IMR-90 (cell line): Measurements from ENCODE around the gene GALK1. TPM values are rescaled to one million over a fixed set of nuclear protein-coding genes. Genes with fewer than 3 reads are reported as not detected.

Experiments used
- ATAC-seq: fragments of 200-7000 bp; cut with Tn5 transposase; 2 replicates; pipeline ENCODE4 v1.9.1; 2020; ENCODE audit warnings: low read depth, mild to moderate bottlenecking, moderate library complexity
- BruUV-seq: library from RNA; stranded (reverse); fragments of 400-500 nt; replicated peaks from 2 replicates; lab custom pipeline; 2021; lab: Mats Ljungman, UMichigan
- CTCF ChIA-PET: fragments of 300-600 bp; formaldehyde crosslinking; extraction: SDS; loops from one replicate; lab custom pipeline; 2021; ENCODE audit warnings: antibody characterized with exemption; lab: Yijun Ruan, JAX
- POLR2A ChIA-PET: fragments of 300-600 bp; sonication (Branson Sonifier 250); formaldehyde crosslinking; loops from one replicate; lab custom pipeline; 2022; ENCODE audit warnings: antibody characterized with exemption; ENCODE audit not compliant: unreplicated experiment; lab: Charles Lee
- DNase-seq: peaks from one replicate; pipeline ENCODE4 v3.0.0; 2013
- H2AFZ ChIP-seq: replicated peaks from 2 replicates; pipeline ENCODE3; 2013; ENCODE audit warnings: low read length, mild to moderate bottlenecking; ENCODE audit not compliant: poor library complexity
- H2AK5ac ChIP-seq: 2 replicates; pipeline ENCODE4 v1.6.1; 2013; ENCODE audit warnings: low read depth, low read length, inconsistent platforms
- H2AK9ac ChIP-seq: replicated peaks from 2 replicates; pipeline ENCODE3; 2013; ENCODE audit warnings: mild to moderate bottlenecking, low read depth, low read length, moderate library complexity; ENCODE audit not compliant: poor library complexity
- H2BK120ac ChIP-seq: 2 replicates; pipeline ENCODE4 v1.6.1; 2013; ENCODE audit warnings: low read depth, low read length, inconsistent platforms
- H2BK15ac ChIP-seq: 3 replicates; pipeline ENCODE4 v1.6.1; 2013; ENCODE audit warnings: low read depth, low read length, inconsistent platforms
- H2BK20ac ChIP-seq: 2 replicates; pipeline ENCODE4 v1.6.1; 2013; ENCODE audit warnings: low read depth, mild to moderate bottlenecking, inconsistent platforms, low read length, moderate library complexity
- H2BK5ac ChIP-seq: 2 replicates; pipeline ENCODE4 v1.6.1; 2013; ENCODE audit warnings: mild to moderate bottlenecking, low read depth, low read length, inconsistent platforms; ENCODE audit not compliant: poor library complexity, severe bottlenecking
- H3K14ac ChIP-seq: replicated peaks from 2 replicates; pipeline ENCODE4 v1.6.1; 2013; ENCODE audit warnings: low read depth, low read length, inconsistent platforms
- H3K18ac ChIP-seq: 2 replicates; pipeline ENCODE4 v1.6.1; 2013; ENCODE audit warnings: low read depth, low read length, control low read depth
- H3K23ac ChIP-seq: 2 replicates; pipeline ENCODE4 v1.6.1; 2013; ENCODE audit warnings: low read depth, low read length, inconsistent platforms
- H3K27ac ChIP-seq: 2 replicates; pipeline ENCODE4 v1.5.1; 2013; ENCODE audit warnings: mild to moderate bottlenecking, control low read depth, low read length; ENCODE audit not compliant: insufficient read depth
- H3K27me3 ChIP-seq: 2 replicates; pipeline ENCODE4 v1.6.1; 2013; ENCODE audit warnings: low read length; ENCODE audit not compliant: control insufficient read depth, insufficient read depth
- H3K36me3 ChIP-seq: 2 replicates; pipeline ENCODE4 v1.6.1; 2013; ENCODE audit warnings: low read length, mixed read lengths; ENCODE audit not compliant: control insufficient read depth, insufficient read depth
- H3K4ac ChIP-seq: 2 replicates; pipeline ENCODE4 v1.6.1; 2013; ENCODE audit warnings: low read depth, low read length, inconsistent platforms
- H3K4me1 ChIP-seq: 2 replicates; pipeline ENCODE4 v1.6.1; 2013; ENCODE audit warnings: low read length, mixed read lengths; ENCODE audit not compliant: control insufficient read depth, insufficient read depth
- H3K4me2 ChIP-seq: 2 replicates; pipeline ENCODE4 v1.6.1; 2013; ENCODE audit warnings: low read depth, mild to moderate bottlenecking, control low read depth, low read length, moderate library complexity
- H3K4me3 ChIP-seq: 2 replicates; pipeline ENCODE4 v1.5.1; 2013; ENCODE audit warnings: low read depth, mild to moderate bottlenecking, control low read depth, low read length, moderate library complexity; ENCODE audit not compliant: insufficient read depth
- H3K56ac ChIP-seq: 2 replicates; pipeline ENCODE4 v1.6.1; 2013; ENCODE audit warnings: low read length, inconsistent platforms; ENCODE audit not compliant: insufficient read depth; ENCODE audit errors: extremely low read depth
- H3K79me1 ChIP-seq, 2 experiments: 2 replicates each; pipeline ENCODE4 v1.6.1; 2013; ENCODE audit warnings: low read length in 2 of 2, inconsistent platforms in 1 of 2, low read depth in 1 of 2
- H3K9ac ChIP-seq: 2 replicates; pipeline ENCODE4 v1.6.1; 2013; ENCODE audit warnings: low read depth, low read length, control low read depth
- H3K9me1 ChIP-seq: 2 replicates; pipeline ENCODE4 v1.6.1; 2013; ENCODE audit warnings: low read length, inconsistent platforms; ENCODE audit not compliant: insufficient read depth
- H3K9me3 ChIP-seq: 2 replicates; pipeline ENCODE4 v1.6.1; 2013; ENCODE audit warnings: low read length; ENCODE audit not compliant: control insufficient read depth, insufficient read depth
- H4K20me1 ChIP-seq: 2 replicates; pipeline ENCODE4 v1.6.1; 2013; ENCODE audit warnings: low read length, inconsistent platforms; ENCODE audit not compliant: insufficient read depth
- H4K5ac ChIP-seq: 2 replicates; pipeline ENCODE4 v1.6.1; 2013; ENCODE audit warnings: mild to moderate bottlenecking, low read depth, low read length, control low read depth
- H4K8ac ChIP-seq, 2 experiments: 2 replicates each; pipeline ENCODE4 v1.6.1; 2013; ENCODE audit warnings: low read depth in 2 of 2, low read length in 2 of 2, control low read depth in 1 of 2, inconsistent platforms in 1 of 2
- H4K91ac ChIP-seq: 2 replicates; pipeline ENCODE4 v1.6.1; 2013; ENCODE audit warnings: low read depth, low read length, inconsistent platforms; ENCODE audit not compliant: insufficient read depth
- BHLHE40 ChIP-seq: fragments of 150-350 bp; IDR thresholded peaks from 2 replicates; pipeline ENCODE4 v1.6.1; 2016; ENCODE audit warnings: mild to moderate bottlenecking, low read depth, low read length
- CEBPB ChIP-seq: IDR thresholded peaks from 2 replicates; pipeline ENCODE4 v1.6.1; 2012; ENCODE audit warnings: low read depth, low read length, improper control_type of control experiment
- CHD1 ChIP-seq: IDR thresholded peaks from 2 replicates; pipeline ENCODE4 v1.6.1; 2012; ENCODE audit warnings: low read depth, low read length, improper control_type of control experiment
- FOS ChIP-seq: fragments of 150-350 bp; IDR thresholded peaks from 2 replicates; pipeline ENCODE4 v1.6.1; 2016; ENCODE audit warnings: low read depth, low read length
- MAFK ChIP-seq: IDR thresholded peaks from 2 replicates; pipeline ENCODE4 v1.6.1; 2012; ENCODE audit warnings: low read depth, low read length, improper control_type of control experiment
- MAZ ChIP-seq: IDR thresholded peaks from 2 replicates; pipeline ENCODE4 v1.6.1; 2012; ENCODE audit warnings: low read depth, mild to moderate bottlenecking, low read length, improper control_type of control experiment, moderate library complexity, borderline replicate concordance
- NFE2L2 ChIP-seq: fragments of 150-350 bp; IDR thresholded peaks from 2 replicates; pipeline ENCODE4 v1.6.1; 2016; ENCODE audit warnings: low read depth, mild to moderate bottlenecking, low read length
- POLR2A ChIP-seq: IDR thresholded peaks from 2 replicates; pipeline ENCODE4 v1.6.1; 2012; ENCODE audit warnings: mild to moderate bottlenecking, low read depth, low read length
- RAD21 ChIP-seq: IDR thresholded peaks from 2 replicates; pipeline ENCODE4 v1.6.1; 2012; ENCODE audit warnings: low read length, improper control_type of control experiment
- RCOR1 ChIP-seq: IDR thresholded peaks from 2 replicates; pipeline ENCODE4 v1.6.1; 2012; ENCODE audit warnings: mild to moderate bottlenecking, low read length, improper control_type of control experiment; ENCODE audit not compliant: insufficient replicate concordance
- RFX5 ChIP-seq: IDR thresholded peaks from 2 replicates; pipeline ENCODE4 v1.8.0; 2012; ENCODE audit warnings: low read depth, mild to moderate bottlenecking, low read length, moderate library complexity
- SMC3 ChIP-seq: fragments of 150-350 bp; IDR thresholded peaks from 2 replicates; pipeline ENCODE4 v1.6.1; 2016; ENCODE audit warnings: low read depth, mild to moderate bottlenecking, antibody characterized with exemption, low read length, moderate library complexity
- WGBS, 2 experiments: methylation state at CpG; one replicate each; pipeline versions ENCODE4 v1.1.5 to v1.1.7; 2013; ENCODE audit warnings: missing lambda C conversion rate in 2 of 2; ENCODE audit not compliant: insufficient read length in 1 of 2; ENCODE audit errors: extremely low coverage in 2 of 2; 5-methylcytosine and 5-hydroxymethylcytosine counted together
- dilution Hi-C: fragments of 300-500 bp; cut with HindIII; formaldehyde crosslinking; loops from one replicate; pipeline ENCODE4 v1.14.3; 2018; ENCODE audit warnings: low sequenced_read_pairs; ENCODE audit not compliant: unreplicated experiment
- in situ Hi-C: fragments of 300-500 bp; cut with MboI; formaldehyde crosslinking; loops from 3 replicates; pipeline ENCODE4 v1.14.3; 2019; ENCODE audit warnings: low sequenced_read_pairs, inconsistent platforms, mixed read lengths
- intact Hi-C: fragments of 100-400 bp; cut with micrococcal nuclease; formaldehyde crosslinking; loops from 2 replicates; pipeline ENCODE4 v1.10.0; 2022
- polyA plus RNA-seq, 3 experiments: library from polyadenylated mRNA; depleted of rRNA; stranded (reverse); fragments of >200 nt; gene quantifications; 2 replicates each; pipeline ENCODE4 v1.2.3, GENCODE V29; 2012; ENCODE audit warnings: low replicate concordance in 1 of 3
- total RNA-seq: library from RNA; depleted of rRNA; stranded (reverse); fragments of >200 nt; gene quantifications from 2 replicates; pipeline ENCODE4 v1.2.3, GENCODE V29; 2012
- TF ChIP-seq, protein P1 (sequence below): fragments of 150-350 bp; IDR thresholded peaks from 2 replicates; pipeline ENCODE4 v1.6.1; 2016; ENCODE audit warnings: low read depth, mild to moderate bottlenecking, low read length, moderate library complexity, borderline replicate concordance
- TF ChIP-seq, protein P2 (sequence below): fragments of 150-350 bp; IDR thresholded peaks from 2 replicates; pipeline ENCODE4 v1.6.1; 2017; ENCODE audit warnings: mild to moderate bottlenecking, antibody characterized with exemption, low read length, low read depth
- TF ChIP-seq, protein P3 (sequence below): conservative IDR thresholded peaks from 2 replicates; pipeline ENCODE4 v1.5.1; 2012; ENCODE audit warnings: mild to moderate bottlenecking, low read depth, low read length, improper control_type of control experiment

GALK1 gene
- total and polyA plus RNA-seq, 2 of the 4 experiments (the other 2 are of a cell fraction): 19.9 to 21.9 TPM

DNA sequence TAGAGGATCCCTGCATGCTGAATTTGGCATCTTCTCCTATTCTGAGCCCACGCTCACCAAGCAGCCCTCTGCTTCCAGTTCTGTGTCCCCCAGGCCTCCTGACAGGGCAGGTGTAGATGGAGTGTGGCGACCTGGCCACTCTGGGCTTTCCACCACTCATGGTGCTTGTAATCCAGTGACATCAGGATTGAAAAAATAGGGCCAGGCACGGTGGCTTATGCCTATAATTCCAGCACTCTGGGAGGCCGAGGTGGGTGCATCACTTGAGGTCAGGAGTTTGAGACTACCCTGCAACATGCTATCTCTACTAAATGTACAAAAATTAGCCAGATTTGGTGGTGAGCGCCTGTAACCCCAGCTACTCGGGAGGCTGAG lies 49.0 kb upstream of the GALK1 start:
- in situ Hi-C loops: no loop called here
- H3K4ac ChIP-seq: no peak overlapping the region
- no peak overlapping the region for H3K4me2 ChIP-seq
- H3K27me3 ChIP-seq: no peaks in the 10 kb centered on the region
- peaks cover 14% of the 10 kb centered on the region; the same call in 1 of the 2 replicates for H3K9me1 ChIP-seq
- H3K14ac ChIP-seq: no peak overlapping the region
- no peak overlapping the region for H2BK20ac ChIP-seq
- H3K9ac ChIP-seq: no peak overlapping the region
- TF ChIP-seq POLR2A: no peak
- TF ChIP-seq, protein P1, sequence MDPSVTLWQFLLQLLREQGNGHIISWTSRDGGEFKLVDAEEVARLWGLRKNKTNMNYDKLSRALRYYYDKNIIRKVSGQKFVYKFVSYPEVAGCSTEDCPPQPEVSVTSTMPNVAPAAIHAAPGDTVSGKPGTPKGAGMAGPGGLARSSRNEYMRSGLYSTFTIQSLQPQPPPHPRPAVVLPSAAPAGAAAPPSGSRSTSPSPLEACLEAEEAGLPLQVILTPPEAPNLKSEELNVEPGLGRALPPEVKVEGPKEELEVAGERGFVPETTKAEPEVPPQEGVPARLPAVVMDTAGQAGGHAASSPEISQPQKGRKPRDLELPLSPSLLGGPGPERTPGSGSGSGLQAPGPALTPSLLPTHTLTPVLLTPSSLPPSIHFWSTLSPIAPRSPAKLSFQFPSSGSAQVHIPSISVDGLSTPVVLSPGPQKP: no peak
- TF ChIP-seq, protein P2, sequence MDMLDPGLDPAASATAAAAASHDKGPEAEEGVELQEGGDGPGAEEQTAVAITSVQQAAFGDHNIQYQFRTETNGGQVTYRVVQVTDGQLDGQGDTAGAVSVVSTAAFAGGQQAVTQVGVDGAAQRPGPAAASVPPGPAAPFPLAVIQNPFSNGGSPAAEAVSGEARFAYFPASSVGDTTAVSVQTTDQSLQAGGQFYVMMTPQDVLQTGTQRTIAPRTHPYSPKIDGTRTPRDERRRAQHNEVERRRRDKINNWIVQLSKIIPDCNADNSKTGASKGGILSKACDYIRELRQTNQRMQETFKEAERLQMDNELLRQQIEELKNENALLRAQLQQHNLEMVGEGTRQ: no peak
- TF ChIP-seq, protein P3, sequence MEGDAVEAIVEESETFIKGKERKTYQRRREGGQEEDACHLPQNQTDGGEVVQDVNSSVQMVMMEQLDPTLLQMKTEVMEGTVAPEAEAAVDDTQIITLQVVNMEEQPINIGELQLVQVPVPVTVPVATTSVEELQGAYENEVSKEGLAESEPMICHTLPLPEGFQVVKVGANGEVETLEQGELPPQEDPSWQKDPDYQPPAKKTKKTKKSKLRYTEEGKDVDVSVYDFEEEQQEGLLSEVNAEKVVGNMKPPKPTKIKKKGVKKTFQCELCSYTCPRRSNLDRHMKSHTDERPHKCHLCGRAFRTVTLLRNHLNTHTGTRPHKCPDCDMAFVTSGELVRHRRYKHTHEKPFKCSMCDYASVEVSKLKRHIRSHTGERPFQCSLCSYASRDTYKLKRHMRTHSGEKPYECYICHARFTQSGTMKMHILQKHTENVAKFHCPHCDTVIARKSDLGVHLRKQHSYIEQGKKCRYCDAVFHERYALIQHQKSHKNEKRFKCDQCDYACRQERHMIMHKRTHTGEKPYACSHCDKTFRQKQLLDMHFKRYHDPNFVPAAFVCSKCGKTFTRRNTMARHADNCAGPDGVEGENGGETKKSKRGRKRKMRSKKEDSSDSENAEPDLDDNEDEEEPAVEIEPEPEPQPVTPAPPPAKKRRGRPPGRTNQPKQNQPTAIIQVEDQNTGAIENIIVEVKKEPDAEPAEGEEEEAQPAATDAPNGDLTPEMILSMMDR: no peak
- TF ChIP-seq FOS: no peak
- no peak for TF ChIP-seq CEBPB
- no peak for TF ChIP-seq RAD21
- no peak for TF ChIP-seq RFX5
- no peak for TF ChIP-seq RCOR1
- TF ChIP-seq SMC3: no peak
- TF ChIP-seq NFE2L2: no peak
- no peak for TF ChIP-seq MAZ
- TF ChIP-seq CHD1: no peak
- TF ChIP-seq BHLHE40: no peak
- TF ChIP-seq MAFK: no peak
- no peak overlapping the region for H2BK15ac ChIP-seq
- peaks cover 5 to 32% of the 10 kb centered on the region in 2 experiments for H3K79me1 ChIP-seq
- no peak overlapping the region for H2AK9ac ChIP-seq
- ATAC-seq (no peak), DNase-seq (no peak)
- peaks cover 12% of the 10 kb centered on the region; the same call in 1 of the 2 replicates for H4K20me1 ChIP-seq
- H2AK5ac ChIP-seq: peak overlapping the region; percentile 6; the same call in 1 of the 2 replicates
- intact Hi-C loops: no loop called here
- H3K36me3 ChIP-seq: peaks cover 65% of the 10 kb centered on the region
- H2AFZ ChIP-seq: no peak overlapping the region
- dilution Hi-C loops: no loop called here
- H4K91ac ChIP-seq: no peak overlapping the region
- no peak overlapping the region for H3K23ac ChIP-seq
- no peak overlapping the region for H3K18ac ChIP-seq
- no peak overlapping the region for H4K5ac ChIP-seq
- H3K4me3 ChIP-seq: no peak overlapping the region
- WGBS, 2 experiments: 100% methylated on average over 1 of the region's 6 CpGs; no CpG with 5 or more reads in 1 of the 2 experiments
- H2BK5ac ChIP-seq: no peak overlapping the region
- peaks cover 7% of the 10 kb centered on the region for H3K4me1 ChIP-seq
- H4K8ac ChIP-seq: no peak overlapping the region
- H2BK120ac ChIP-seq: no peak overlapping the region
- no peaks in the 10 kb centered on the region for H3K9me3 ChIP-seq
- POLR2A ChIA-PET: interaction anchor here (1.0 to 1.1 kb wide), 2 partner anchors 34 to 41 kb away, joined by 4 read pairs; partner anchors contain the start of gene WBP2
- no peak overlapping the region for H3K56ac ChIP-seq
- no peak overlapping the region for H3K27ac ChIP-seq
- CTCF ChIA-PET: interaction anchor here (1.1 kb wide), 1 partner anchor 13 kb away, joined by 3 read pairs; no protein-coding TSS in a partner anchor
- no TSS peak for BruUV-seq
